Endothelial cell of umbilical vein (primary cell): ENCODE data around the gene NR3C2. TPM values are rescaled to one million over a fixed set of nuclear protein-coding genes. Genes with fewer than 3 reads are reported as not detected.

Experiments used
- BruUV-seq: library from RNA; stranded (reverse); fragments of 400-500 nt; replicated peaks from 2 replicates; lab custom pipeline; 2021; lab: Mats Ljungman, UMichigan
- CTCF ChIA-PET: fragments of 300-600, 350-600 bp; sonication (Branson Sonifier 250); formaldehyde crosslinking; loops from one replicate; lab custom pipeline; 2021; ENCODE audit warnings: antibody characterized with exemption, inconsistent platforms; lab: Charles Lee
- POLR2A ChIA-PET: fragments of 300-600, 350-600 bp; sonication (Branson Sonifier 250); formaldehyde crosslinking; loops from one replicate; lab custom pipeline; 2021; ENCODE audit warnings: antibody characterized with exemption, inconsistent platforms; lab: Charles Lee
- DNase-seq: peaks from one replicate; pipeline ENCODE4 v3.0.0-alpha.2; 2011; ENCODE audit warnings: low read depth, low spot score
- FAIRE-seq: peaks from 2 replicates; lab custom pipeline; 2011; peaks lifted over from hg19 to GRCh38; lab: Jason Lieb, UNC
- H2AFZ ChIP-seq: 2 replicates; pipeline ENCODE4 v1.6.0; 2012; ENCODE audit warnings: low read depth, low read length, control low read depth, inconsistent platforms
- H3K27ac ChIP-seq: 2 replicates; pipeline ENCODE4 v1.5.1; 2011; ENCODE audit warnings: low read depth, mild to moderate bottlenecking, control low read depth, low read length, moderate library complexity; ENCODE audit not compliant: insufficient read depth
- H3K27me3 ChIP-seq, 2 experiments: 2 replicates each; pipeline versions ENCODE4 v1.6.0 to v1.6.1; 2011; ENCODE audit warnings: low read length in 2 of 2, mixed read lengths in 1 of 2; ENCODE audit not compliant: control insufficient read depth in 2 of 2, insufficient read depth in 2 of 2
- H3K36me3 ChIP-seq, 2 experiments: 2 replicates in 1 of 2; 3 replicates in 1 of 2; pipeline ENCODE4 v1.5.1; 2011; ENCODE audit warnings: low read length in 2 of 2, mild to moderate bottlenecking in 1 of 2, moderate library complexity in 1 of 2; ENCODE audit not compliant: control insufficient read depth in 2 of 2, insufficient read depth in 2 of 2; ENCODE audit errors: extremely low read depth in 1 of 2
- H3K4me1 ChIP-seq: 3 replicates; pipeline ENCODE4 v1.5.1; 2011; ENCODE audit warnings: mild to moderate bottlenecking, low read length; ENCODE audit not compliant: control insufficient read depth, insufficient read depth; ENCODE audit errors: extremely low read depth
- H3K4me2 ChIP-seq: 2 replicates; pipeline ENCODE4 v1.6.1; 2011; ENCODE audit warnings: low read length, control low read depth, mixed read lengths; ENCODE audit not compliant: insufficient read depth
- H3K4me3 ChIP-seq, 3 experiments: fragments of 200-600 bp in 1 of 3; sonication (generic), shearing (Covaris generic) in 1 of 3; replicated peaks in 1 of 3; 2 replicates each; pipeline ENCODE4 v1.5.1; 2011 to 2016; ENCODE audit warnings: control low read depth in 3 of 3, low read length in 3 of 3, mild to moderate bottlenecking in 2 of 3, inconsistent platforms in 1 of 3, low read depth in 1 of 3, moderate library complexity in 1 of 3; ENCODE audit not compliant: insufficient read depth in 1 of 3
- H3K79me2 ChIP-seq: 2 replicates; pipeline ENCODE4 v1.6.0; 2012; ENCODE audit warnings: low read length, inconsistent platforms; ENCODE audit not compliant: control insufficient read depth, insufficient read depth
- H3K9ac ChIP-seq: replicated peaks from 2 replicates; pipeline ENCODE3; 2011; ENCODE audit warnings: low read length, control low read depth; ENCODE audit not compliant: insufficient read depth; ENCODE audit errors: extremely low read depth
- H3K9me1 ChIP-seq: replicated peaks from 3 replicates; pipeline ENCODE4 v1.6.0; 2011; ENCODE audit warnings: mild to moderate bottlenecking, low read length; ENCODE audit not compliant: control insufficient read depth, insufficient read depth; ENCODE audit errors: extremely low read depth
- H3K9me3 ChIP-seq: replicated peaks from 2 replicates; pipeline ENCODE4 v1.5.1; 2012; ENCODE audit warnings: low read length, inconsistent platforms; ENCODE audit not compliant: control insufficient read depth, insufficient read depth
- H4K20me1 ChIP-seq: replicated peaks from 2 replicates; pipeline ENCODE3; 2011; ENCODE audit warnings: mild to moderate bottlenecking, low read length; ENCODE audit not compliant: control insufficient read depth, insufficient read depth; ENCODE audit errors: extremely low read depth
- CTCF ChIP-seq, 2 donors: IDR thresholded peaks; 1 replicate in 1 of 2; 2 replicates in 1 of 2; pipeline ENCODE4 v1.5.1; 2011; ENCODE audit warnings: low read length in 2 of 2, mild to moderate bottlenecking in 2 of 2, moderate library complexity in 2 of 2, control low read depth in 1 of 2, inconsistent platforms in 1 of 2, low read depth in 1 of 2; ENCODE audit not compliant: insufficient read depth in 1 of 2; ENCODE audit errors: extremely low read depth in 1 of 2
- EZH2 ChIP-seq: IDR thresholded peaks from 2 replicates; pipeline ENCODE4 v1.6.1; 2012; ENCODE audit warnings: borderline replicate concordance, low read depth, mild to moderate bottlenecking, moderate library complexity, low read length, inconsistent platforms; ENCODE audit not compliant: severe bottlenecking
- FOS ChIP-seq: IDR thresholded peaks from 2 replicates; pipeline ENCODE4 v1.6.1; 2011; ENCODE audit warnings: mild to moderate bottlenecking, low read length, moderate library complexity, borderline replicate concordance; ENCODE audit not compliant: insufficient read depth
- GATA2 ChIP-seq: IDR thresholded peaks from 2 replicates; pipeline ENCODE4 v1.7.0; 2011; ENCODE audit warnings: low read depth, mild to moderate bottlenecking, moderate library complexity, mixed read lengths, low read length; ENCODE audit not compliant: insufficient read length, insufficient read depth
- JUN ChIP-seq: IDR thresholded peaks from 2 replicates; pipeline ENCODE4 v1.6.1; 2011; ENCODE audit warnings: borderline replicate concordance, low read depth; ENCODE audit not compliant: insufficient read length, insufficient read depth
- MAX ChIP-seq: IDR thresholded peaks from 2 replicates; pipeline ENCODE4 v1.6.1; 2011; ENCODE audit not compliant: insufficient read depth, insufficient read length
- MYC ChIP-seq: IDR thresholded peaks from one replicate; pipeline ENCODE4 v1.6.1; 2011; ENCODE audit warnings: mild to moderate bottlenecking, low read depth, low read length
- POLR2A ChIP-seq: IDR thresholded peaks from 2 replicates; pipeline ENCODE4 v1.6.1; 2012; ENCODE audit warnings: low read depth, mild to moderate bottlenecking, control low read depth, low read length
- POLR2AphosphoS5 ChIP-seq: IDR thresholded peaks from 2 replicates; pipeline ENCODE4 v1.6.1; 2012; ENCODE audit warnings: low read depth, mild to moderate bottlenecking, control low read depth, low read length, moderate library complexity; ENCODE audit not compliant: insufficient read depth
- dilution Hi-C: fragments of 300-500 bp; cut with MboI; formaldehyde crosslinking; loops from one replicate; pipeline ENCODE4 v1.15.0; 2019; ENCODE audit warnings: low sequenced_read_pairs; ENCODE audit not compliant: extremely low pct_ligation_motif_present
- intact Hi-C: fragments of 100-400 bp; cut with micrococcal nuclease; formaldehyde crosslinking; loops from one replicate; pipeline ENCODE4 v1.10.0; 2022
- polyA plus RNA-seq, 4 experiments: library from polyadenylated mRNA; depleted of rRNA in 3 of 4; stranded (reverse) in 3 of 4; unstranded in 1 of 4; fragments of >200 nt; gene quantifications; 2 replicates each; pipeline versions ENCODE4 v1.2.1 to v1.2.3, GENCODE V29; 2011 to 2012; ENCODE audit warnings: missing spikeins in 1 of 4
- total RNA-seq: library from RNA; stranded (reverse); gene quantifications from 2 replicates; pipeline ENCODE4 v1.2.3, GENCODE V29; 2021

NR3C2 gene
- total and polyA plus RNA-seq, 2 donors (not counting 3 experiments of a cell fraction or from before 2014, with no cell fraction given), result 4.8 to 16.4 TPM

GRCh38 chr4:148044912-148045352 is 397.3 kb downstream of the NR3C2 start:
- FAIRE-seq, result no peak
- DNase-seq, result peak; percentile 21
- POLR2A ChIA-PET, result no interaction called here
- Histone ChIP-seq H3K4me3 (no peak overlapping the region), H3K79me2 (peaks cover 1% of the 10 kb centered on the region), H3K4me1 (no peaks in the 10 kb centered on the region), H3K36me3 (peaks cover 0 to 3% of the 10 kb centered on the region in 2 experiments), H3K4me2 (no peak overlapping the region), H2AFZ (no peak overlapping the region), H3K9me1 (no peaks in the 10 kb centered on the region), H4K20me1 (no peaks in the 10 kb centered on the region), H3K9me3 (no peaks in the 10 kb centered on the region), H3K27me3 (no peaks in the 10 kb centered on the region), H3K9ac (no peak overlapping the region), H3K27ac (no peak overlapping the region)
- dilution Hi-C loops, result no loop called here
- BruUV-seq, result no TSS peak
- TF ChIP-seq CTCF (IDR thresholded peaks at IDR 0.05; ENCODE audit: extremely low read depth in 1 of 2, insufficient read depth in 1 of 2, low read depth in 1 of 2, low read length in 2 of 2), result peak in 1 of 2 donors; percentile 18
- no peak for TF ChIP-seq EZH2
- intact Hi-C loops, result no loop called here
- CTCF ChIA-PET, result interaction anchor here (0.6 to 2.3 kb wide), 10 partner anchors 9 to 986 kb away, joined by 3 to 8 read pairs (median 4); no protein-coding TSS in a partner anchor

- H3K79me2 ChIP-seq, result peaks cover 2% of the 10 kb centered on the region
- no peaks in the 10 kb centered on the region for H4K20me1 ChIP-seq
- H3K36me3 ChIP-seq, result peaks cover 0 to 3% of the 10 kb centered on the region in 2 experiments
- H3K9me1 ChIP-seq, result no peaks in the 10 kb centered on the region
- POLR2A ChIA-PET, result no interaction called here
- CTCF ChIA-PET, result interaction anchor here (0.6 to 2.3 kb wide), 10 partner anchors 9 to 987 kb away, joined by 3 to 8 read pairs (median 4); no protein-coding TSS in a partner anchor
- H3K4me2 ChIP-seq, result no peak overlapping the region
- no peak overlapping the region for H2AFZ ChIP-seq
- no peak overlapping the region for H3K9ac ChIP-seq
- no peak for FAIRE-seq
- no peak overlapping the region for H3K4me3 ChIP-seq
- H3K9me3 ChIP-seq, result no peaks in the 10 kb centered on the region
- dilution Hi-C loops, result no loop called here
- TF ChIP-seq GATA2 (no peak), JUN (no peak), POLR2AphosphoS5 (no peak), CTCF (IDR thresholded peaks at IDR 0.05; ENCODE audit: extremely low read depth in 1 of 2, insufficient read depth in 1 of 2, low read depth in 1 of 2, low read length in 2 of 2) (no peak), MAX (no peak), MYC (no peak), POLR2A (no peak), EZH2 (no peak), FOS (no peak)
- H3K27me3 ChIP-seq, result no peaks in the 10 kb centered on the region
- H3K4me1 ChIP-seq, result no peaks in the 10 kb centered on the region
- DNase-seq, result no peak
- intact Hi-C loops, result no loop called here
- BruUV-seq, result no TSS peak
- H3K27ac ChIP-seq, result no peak overlapping the region
These were observed 397.9 kb downstream of the NR3C2 start for GRCh38 chr4:148044089-148044911.
